HG03135 (cell line): Measurements from ENCODE around the gene DND1.
"Not testable (repeated sequence)": the region's sequence is repeated elsewhere in the genome, so short reads cannot be mapped to it uniquely, and the experiment has no call there.

Source experiments
- ATAC-seq: cut with Tn5 transposase; IDR thresholded peaks from one replicate; pipeline ENCODE4 v1.9.1; 2021; ENCODE audit warnings: mild to moderate bottlenecking, moderate library complexity; ENCODE audit not compliant: unreplicated experiment

Gene DND1

GRCh38 chr5:140631831-140632365 is 41.5 kb downstream of the DND1 start:
- ATAC-seq = peak; percentile 44

GRCh38 chr5:140631036-140631417 is 42.3 kb downstream of the DND1 start:
- ATAC-seq = no peak

- ATAC-seq = no peak
Measured at GRCh38 chr5:140630292-140631035, 42.9 kb downstream of the DND1 start.

- ATAC-seq = no peak
Measured at GRCh38 chr5:140628711-140629110, 44.7 kb downstream of the DND1 start.

- no peak for ATAC-seq
Measured at GRCh38 chr5:140627972-140628371, 45.4 kb downstream of the DND1 start.

GRCh38 chr5:140624886-140625285 is 48.5 kb downstream of the DND1 start:
- not testable (repeated sequence) for ATAC-seq

GRCh38 chr5:140623061-140623460 is 50.3 kb downstream of the DND1 start:
- not testable (repeated sequence) for ATAC-seq

- no peak for ATAC-seq
Measured at GRCh38 chr5:140622301-140622700, 51.1 kb downstream of the DND1 start.
